Endodermal cell (in vitro differentiated cells): ENCODE data around the gene CHRD. TPM values are rescaled to one million over a fixed set of nuclear protein-coding genes. Genes with fewer than 3 reads are reported as not detected.

ENCODE experiments used
- DNase-seq: peaks from one replicate; pipeline ENCODE4 v3.0.0-alpha.2; 2017
- H3K27ac ChIP-seq: 2 replicates; pipeline ENCODE4 v1.5.1; 2013; ENCODE audit warnings: mild to moderate bottlenecking, low read depth, low read length, moderate library complexity
- H3K27me3 ChIP-seq: 2 replicates; pipeline ENCODE4 v1.6.1; 2013; ENCODE audit warnings: mild to moderate bottlenecking, low read length, moderate library complexity; ENCODE audit not compliant: insufficient read depth, control insufficient read depth, poor library complexity, severe bottlenecking
- H3K36me3 ChIP-seq: 2 replicates; pipeline ENCODE4 v1.7.0; 2013; ENCODE audit warnings: mild to moderate bottlenecking, low read length, moderate library complexity; ENCODE audit not compliant: control insufficient read depth, insufficient read depth
- H3K4me1 ChIP-seq: one replicate; pipeline ENCODE4 v1.7.0; 2013; ENCODE audit warnings: low read length; ENCODE audit not compliant: control insufficient read depth, insufficient read depth
- H3K4me3 ChIP-seq: 2 replicates; pipeline ENCODE4 v1.5.1; 2013; ENCODE audit warnings: mild to moderate bottlenecking, low read length, moderate library complexity
- H3K9ac ChIP-seq: 2 replicates; pipeline ENCODE4 v1.6.1; 2013; ENCODE audit warnings: mild to moderate bottlenecking, low read length, moderate library complexity; ENCODE audit not compliant: poor library complexity, severe bottlenecking; ENCODE audit errors: extremely low read depth
- H3K9me3 ChIP-seq: 2 replicates; pipeline ENCODE4 v1.6.1; 2013; ENCODE audit warnings: mild to moderate bottlenecking, low read length, moderate library complexity; ENCODE audit not compliant: control insufficient read depth
- H3K27ac Mint-ChIP-seq: 2 replicates; pipeline ENCODE4 v1.8.0; 2020; ENCODE audit warnings: mixed read lengths
- H3K27me3 Mint-ChIP-seq: 2 replicates; pipeline ENCODE4 v1.8.0; 2021; ENCODE audit warnings: mild to moderate bottlenecking, mixed read lengths; ENCODE audit not compliant: insufficient read depth
- H3K36me3 Mint-ChIP-seq: 2 replicates; pipeline ENCODE4 v1.8.0; 2020; ENCODE audit warnings: low read depth, mixed read lengths
- H3K4me1 Mint-ChIP-seq: 2 replicates; pipeline ENCODE4 v1.8.0; 2020; ENCODE audit warnings: mixed read lengths
- H3K4me3 Mint-ChIP-seq: 2 replicates; pipeline ENCODE4 v1.8.0; 2020; ENCODE audit warnings: mild to moderate bottlenecking, moderate library complexity, mixed read lengths
- H3K9me3 Mint-ChIP-seq: 2 replicates; pipeline ENCODE4 v1.8.0; 2020; ENCODE audit warnings: mild to moderate bottlenecking, mixed read lengths
- CTCF ChIP-seq: fragments of 200-600 bp; sonication (generic); conservative IDR thresholded peaks from 2 replicates; pipeline ENCODE4 v1.5.0; 2021; ENCODE audit warnings: antibody characterized with exemption, mild to moderate bottlenecking
- WGBS, 2 experiments: methylation state at CpG; one replicate each; pipeline versions ENCODE4 v1.1.5 to v1.1.7; 2013; ENCODE audit warnings: missing lambda C conversion rate in 2 of 2, mixed read lengths in 1 of 2; ENCODE audit not compliant: insufficient coverage in 1 of 2, insufficient read length in 1 of 2; 5-methylcytosine and 5-hydroxymethylcytosine counted together
- total RNA-seq, 2 donors: library from RNA; stranded (reverse); fragmentation: NEBNext Ultra II Directional in 1 of 2; extraction: Animal tissue kit (Norgen Biotek cat#: 25700) in 1 of 2; gene quantifications; 2 replicates in 1 of 2; 3 replicates in 1 of 2; pipeline ENCODE4 v1.2.1, GENCODE V29; 2021

Gene CHRD
- total RNA-seq, 2 donors from 2014 or later = 5.0 to 17.4 TPM

GRCh38 chr3:184377882-184378445, 1.9 kb upstream of the CHRD start, which contains the start of gene THPO:
TSS of gene THPO (minus strand) at chr3:184378207. CDS start at chr3:184376259, 1,948 bp downstream.
- DNase-seq = peak; percentile 70
- Histone ChIP-seq H3K27me3 (peaks cover 45% of the 10 kb centered on the region), H3K9me3 (no peaks in the 10 kb centered on the region), H3K9ac (no peak within 1 kb of the TSS), H3K27ac (no peak within 1 kb of the TSS), H3K4me1 (peaks cover 6% of the 10 kb centered on the region), H3K4me3 (no peak within 1 kb of the TSS), H3K36me3 (no peaks in the 10 kb centered on the region)
- Mint-ChIP-seq H3K27ac (no peak within 1 kb of the TSS), H3K36me3 (no peaks in the 10 kb centered on the region), H3K4me1 (peaks cover 33% of the 10 kb centered on the region), H3K4me3 (peak within 1 kb of the TSS; percentile 58), H3K9me3 (no peaks in the 10 kb centered on the region), H3K27me3 (peaks cover 51% of the 10 kb centered on the region)
- no peak for TF ChIP-seq CTCF
- WGBS, 2 experiments = 62 to 100% methylated on average over 1 to 7 of the region's 7 CpGs

GRCh38 chr3:184378651-184379357, 1.1 kb upstream of the CHRD start:
- H3K27ac ChIP-seq = no peak overlapping the region
- no peaks in the 10 kb centered on the region for H3K36me3 ChIP-seq
- no peaks in the 10 kb centered on the region for H3K9me3 ChIP-seq
- no peak for TF ChIP-seq CTCF
- Mint-ChIP-seq H3K9me3 (no peaks in the 10 kb centered on the region), H3K4me1 (peaks cover 33% of the 10 kb centered on the region), H3K27me3 (peaks cover 56% of the 10 kb centered on the region), H3K4me3 (peak overlapping the region; percentile 58), H3K27ac (no peak overlapping the region), H3K36me3 (no peaks in the 10 kb centered on the region)
- WGBS, 2 experiments = 89 to 90% methylated on average over 3 to 10 of the region's 10 CpGs
- peak; percentile 47 for DNase-seq
- H3K4me3 ChIP-seq = no peak overlapping the region
- H3K4me1 ChIP-seq = peaks cover 6% of the 10 kb centered on the region
- H3K27me3 ChIP-seq = peaks cover 46% of the 10 kb centered on the region
- no peak overlapping the region for H3K9ac ChIP-seq

GRCh38 chr3:184380185-184380626, 352 bp downstream of the CHRD start:
- H3K9me3 ChIP-seq = no peaks in the 10 kb centered on the region
- no peak overlapping the region for H3K27ac ChIP-seq
- H3K4me1 ChIP-seq = peaks cover 6% of the 10 kb centered on the region
- H3K36me3 ChIP-seq = no peaks in the 10 kb centered on the region
- Mint-ChIP-seq H3K36me3 (no peaks in the 10 kb centered on the region), H3K9me3 (no peaks in the 10 kb centered on the region), H3K27ac (no peak overlapping the region), H3K27me3 (peaks cover 60% of the 10 kb centered on the region), H3K4me1 (peaks cover 33% of the 10 kb centered on the region), H3K4me3 (peak overlapping the region; percentile 52)
- H3K4me3 ChIP-seq = no peak overlapping the region
- WGBS, 2 experiments = 1% methylated on average over 27 to 51 of the region's 62 CpGs
- no peak for TF ChIP-seq CTCF
- peak; percentile 88 for DNase-seq
- H3K27me3 ChIP-seq = peaks cover 46% of the 10 kb centered on the region
- H3K9ac ChIP-seq = no peak overlapping the region
